Thoracic aorta (tissue), 2 donors: Measurements from ENCODE around the gene FKBP9. TPM values are rescaled to one million over a fixed set of nuclear protein-coding genes. Genes with fewer than 3 reads are reported as not detected.

Experiments
- ATAC-seq: fragments of 150-250 bp; one replicate; pipeline ENCODE4 v1.8.0; 2017; ENCODE audit warnings: low read depth; ENCODE audit not compliant: insufficient number of reproducible peaks, low FRiP score
- DNase-seq: peaks from one replicate; pipeline ENCODE4 v3.0.0-alpha.2; 2020; ENCODE audit warnings: low spot score
- H3K27ac ChIP-seq, 2 donors: fragments of 200-600 bp; sonication (generic); 1 replicate in 1 of 2; 2 replicates in 1 of 2; pipeline ENCODE4 v1.5.1; 2016; ENCODE audit warnings: mild to moderate bottlenecking in 2 of 2, moderate library complexity in 2 of 2
- H3K27me3 ChIP-seq: fragments of 200-600 bp; sonication (generic); replicated peaks from 2 replicates; pipeline ENCODE4 v1.6.0; 2016; ENCODE audit warnings: mild to moderate bottlenecking; ENCODE audit not compliant: insufficient read depth
- H3K36me3 ChIP-seq: fragments of 200-600 bp; sonication (generic); one replicate; pipeline ENCODE4 v1.5.1; 2016
- H3K4me1 ChIP-seq, 2 donors: fragments of 200-600 bp; sonication (generic); 1 replicate in 1 of 2; 2 replicates in 1 of 2; pipeline versions ENCODE4 v1.5.1 to v1.6.0; 2016; ENCODE audit warnings: low read depth in 2 of 2, mild to moderate bottlenecking in 1 of 2; ENCODE audit not compliant: control insufficient read depth in 1 of 2
- H3K4me3 ChIP-seq: fragments of 200-600 bp; sonication (generic); 2 replicates; pipeline ENCODE4 v1.5.1; 2016; ENCODE audit warnings: mild to moderate bottlenecking
- H3K9me3 ChIP-seq: fragments of 200-600 bp; sonication (generic); 2 replicates; pipeline ENCODE4 v1.5.1; 2016
- total RNA-seq, 2 donors: library from RNA; depleted of rRNA; stranded (reverse); fragments of >200 nt; gene quantifications; one replicate each; pipeline versions ENCODE4 v1.1.0 to v1.2.3, GENCODE V29; 2016
- TF ChIP-seq, protein P1 (sequence below): fragments of 200-600 bp; sonication (generic); IDR thresholded peaks from one replicate; pipeline ENCODE4 v1.5.1; 2019; ENCODE audit warnings: antibody characterized with exemption

Gene FKBP9
- total RNA-seq, 2 donors from 2014 or later = 166 to 196 TPM

DNA sequence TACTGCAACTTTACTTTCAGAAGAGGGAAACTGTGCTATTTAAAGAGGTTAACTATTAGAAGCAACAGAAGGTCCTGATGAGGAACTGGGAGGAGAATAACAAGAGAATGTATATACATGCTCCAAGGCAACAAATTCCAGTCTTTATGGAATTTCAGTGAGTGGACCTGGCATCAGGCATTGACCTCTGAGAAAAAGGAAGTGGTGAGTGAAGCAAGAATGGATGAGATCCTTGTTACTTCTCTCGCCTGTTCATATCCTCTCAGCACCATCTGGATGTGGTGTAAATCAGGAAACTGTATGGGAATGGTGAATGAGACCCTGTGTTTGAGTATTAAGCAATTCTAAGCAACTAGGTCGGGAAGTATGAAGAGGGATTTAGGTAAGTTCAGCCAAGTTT is 35.3 kb upstream of the FKBP9 start:
- Histone ChIP-seq H3K4me1 (no peaks in the 10 kb centered on the region), H3K9me3 (no peaks in the 10 kb centered on the region), H3K27ac (no peak overlapping the region), H3K27me3 (no peaks in the 10 kb centered on the region), H3K4me3 (no peak overlapping the region), H3K36me3 (peaks cover 21% of the 10 kb centered on the region)
- ATAC-seq = no peak
- TF ChIP-seq, protein P1, sequence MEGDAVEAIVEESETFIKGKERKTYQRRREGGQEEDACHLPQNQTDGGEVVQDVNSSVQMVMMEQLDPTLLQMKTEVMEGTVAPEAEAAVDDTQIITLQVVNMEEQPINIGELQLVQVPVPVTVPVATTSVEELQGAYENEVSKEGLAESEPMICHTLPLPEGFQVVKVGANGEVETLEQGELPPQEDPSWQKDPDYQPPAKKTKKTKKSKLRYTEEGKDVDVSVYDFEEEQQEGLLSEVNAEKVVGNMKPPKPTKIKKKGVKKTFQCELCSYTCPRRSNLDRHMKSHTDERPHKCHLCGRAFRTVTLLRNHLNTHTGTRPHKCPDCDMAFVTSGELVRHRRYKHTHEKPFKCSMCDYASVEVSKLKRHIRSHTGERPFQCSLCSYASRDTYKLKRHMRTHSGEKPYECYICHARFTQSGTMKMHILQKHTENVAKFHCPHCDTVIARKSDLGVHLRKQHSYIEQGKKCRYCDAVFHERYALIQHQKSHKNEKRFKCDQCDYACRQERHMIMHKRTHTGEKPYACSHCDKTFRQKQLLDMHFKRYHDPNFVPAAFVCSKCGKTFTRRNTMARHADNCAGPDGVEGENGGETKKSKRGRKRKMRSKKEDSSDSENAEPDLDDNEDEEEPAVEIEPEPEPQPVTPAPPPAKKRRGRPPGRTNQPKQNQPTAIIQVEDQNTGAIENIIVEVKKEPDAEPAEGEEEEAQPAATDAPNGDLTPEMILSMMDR = no peak
- DNase-seq = no peak

DNA sequence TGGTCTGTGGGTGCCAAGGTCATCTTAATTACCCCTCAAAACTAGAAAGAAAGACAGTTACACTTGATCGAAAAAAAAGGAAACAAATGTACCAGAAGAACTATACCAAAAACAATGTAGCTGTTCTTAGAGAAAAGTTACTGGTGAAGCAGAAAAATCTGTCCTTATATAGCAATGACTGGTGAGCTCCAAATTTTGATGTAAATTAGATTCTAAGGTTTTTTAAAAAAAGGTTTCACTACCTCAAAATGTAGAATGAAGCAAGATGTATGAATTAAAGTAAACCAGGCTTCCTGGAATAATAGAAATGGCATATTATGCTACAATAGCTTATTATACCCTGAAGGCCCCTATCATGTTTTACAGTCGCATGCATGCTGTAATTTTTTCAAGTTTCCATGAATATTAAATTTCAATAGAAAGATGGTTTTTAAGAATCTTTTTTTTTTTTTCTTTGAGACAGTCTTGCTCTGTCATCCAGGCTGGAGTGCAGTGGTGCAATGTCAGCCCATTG is 28.4 kb upstream of the FKBP9 start:
- Histone ChIP-seq H3K36me3 (peaks cover 19% of the 10 kb centered on the region), H3K4me1 (no peaks in the 10 kb centered on the region), H3K27me3 (no peaks in the 10 kb centered on the region), H3K27ac (no peak overlapping the region), H3K9me3 (no peaks in the 10 kb centered on the region), H3K4me3 (no peak overlapping the region)
- TF ChIP-seq, protein P1 = no peak
- no peak for DNase-seq
- ATAC-seq = no peak

GRCh38 chr7:32929430-32930143 is 27.7 kb upstream of the FKBP9 start:
- no peak overlapping the region for H3K27ac ChIP-seq
- H3K36me3 ChIP-seq = peaks cover 19% of the 10 kb centered on the region
- ATAC-seq = no peak
- TF ChIP-seq, protein P1 = no peak
- no peaks in the 10 kb centered on the region for H3K4me1 ChIP-seq
- H3K27me3 ChIP-seq = no peaks in the 10 kb centered on the region
- H3K4me3 ChIP-seq = no peak overlapping the region
- no peaks in the 10 kb centered on the region for H3K9me3 ChIP-seq
- no peak for DNase-seq

- Histone ChIP-seq H3K27ac (no peak overlapping the region), H3K4me1 (peaks cover 0 to under 1% of the 10 kb centered on the region in 2 donors), H3K9me3 (no peaks in the 10 kb centered on the region), H3K36me3 (peaks cover 19% of the 10 kb centered on the region), H3K4me3 (no peak overlapping the region), H3K27me3 (no peaks in the 10 kb centered on the region)
- ATAC-seq (no peak), DNase-seq (no peak)
- TF ChIP-seq, protein P1 = no peak
Measured at GRCh38 chr7:32930378-32930777, 26.9 kb upstream of the FKBP9 start.

DNA sequence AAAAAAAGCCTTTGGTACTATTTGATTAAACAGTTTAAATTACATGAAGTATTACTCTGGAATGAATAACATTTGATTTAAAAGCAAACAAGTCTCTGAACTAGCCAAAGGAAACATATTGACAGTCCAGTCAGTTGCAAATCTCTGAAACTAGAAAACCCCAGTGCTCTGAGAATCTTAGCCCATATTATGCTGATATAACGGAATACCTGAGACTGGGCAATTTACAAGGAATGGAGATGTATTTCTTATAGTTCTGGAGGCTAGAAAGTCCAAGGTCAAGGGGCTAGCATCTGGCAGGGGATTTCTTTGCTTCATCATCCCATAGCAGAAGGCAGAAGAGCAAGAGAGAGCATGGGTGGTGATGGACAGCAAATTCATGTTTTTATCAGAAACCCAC is 21.7 kb upstream of the FKBP9 start:
- Histone ChIP-seq H3K4me3 (no peak overlapping the region), H3K36me3 (no peaks in the 10 kb centered on the region), H3K27ac (no peak overlapping the region), H3K9me3 (no peaks in the 10 kb centered on the region), H3K27me3 (no peaks in the 10 kb centered on the region), H3K4me1 (peaks cover 9 to 38% of the 10 kb centered on the region in 2 donors)
- DNase-seq = no peak
- TF ChIP-seq, protein P1 = no peak
- ATAC-seq = no peak
